HAP-1 (cell line): ENCODE data around the gene IL6R.

Source experiments
- DNase-seq, 2 experiments: peaks; one replicate each; pipeline ENCODE4 v3.0.0-alpha.2; 2016 to 2020; ENCODE audit warnings: low spot score in 2 of 2
- H3K27me3 ChIP-seq: fragments of 250-450 bp; sonication (Bioruptor Pico); 2 replicates; pipeline ENCODE4 v1.5.1; 2020; ENCODE audit warnings: low read depth, mild to moderate bottlenecking, moderate library complexity
- H3K36me3 ChIP-seq: fragments of 250-450 bp; sonication (Bioruptor Pico); replicated peaks from 2 replicates; pipeline ENCODE4 v1.5.1; 2020; ENCODE audit warnings: mild to moderate bottlenecking
- H3K4me1 ChIP-seq: fragments of 250-450 bp; sonication (Bioruptor Pico); 2 replicates; pipeline ENCODE4 v1.5.1; 2020; ENCODE audit warnings: mild to moderate bottlenecking
- H3K4me3 ChIP-seq: fragments of 250-450 bp; sonication (Bioruptor Pico); 2 replicates; pipeline ENCODE4 v1.5.1; 2020; ENCODE audit warnings: mild to moderate bottlenecking, moderate library complexity
- H3K9me3 ChIP-seq: fragments of 250-450 bp; sonication (Bioruptor Pico); 2 replicates; pipeline ENCODE4 v1.5.1; 2020; ENCODE audit warnings: mild to moderate bottlenecking, moderate library complexity
- in situ Hi-C: fragments of 300-500 bp; cut with MboI; formaldehyde crosslinking; loops from 3 replicates; pipeline ENCODE4 v1.14.3; 2020; ENCODE audit warnings: low sequenced_read_pairs, inconsistent platforms, mixed read lengths

The IL6R gene

GRCh38 chr1:154400381-154400801 is 4.8 kb upstream of the IL6R start:
- Histone ChIP-seq H3K9me3 (no peaks in the 10 kb centered on the region), H3K36me3 (no peaks in the 10 kb centered on the region), H3K4me3 (no peak overlapping the region), H3K27me3 (peaks cover 5% of the 10 kb centered on the region; the same call in 1 of the 2 replicates), H3K4me1 (no peaks in the 10 kb centered on the region; the same call in 1 of the 2 replicates)
- in situ Hi-C loops = no loop called here
- no peak for DNase-seq

GRCh38 chr1:154402409-154402921 is 2.7 kb upstream of the IL6R start:
- Histone ChIP-seq H3K4me3 (no peak overlapping the region), H3K4me1 (no peaks in the 10 kb centered on the region; the same call in 1 of the 2 replicates), H3K36me3 (no peaks in the 10 kb centered on the region), H3K27me3 (peaks cover 5% of the 10 kb centered on the region; the same call in 1 of the 2 replicates), H3K9me3 (no peaks in the 10 kb centered on the region)
- in situ Hi-C loops = no loop called here
- DNase-seq = no peak

- no peak overlapping the region for H3K4me3 ChIP-seq
- H3K4me1 ChIP-seq = no peaks in the 10 kb centered on the region; the same call in 1 of the 2 replicates
- H3K27me3 ChIP-seq = peaks cover 5% of the 10 kb centered on the region; the same call in 1 of the 2 replicates
- DNase-seq = no peak
- in situ Hi-C loops = no loop called here
- no peaks in the 10 kb centered on the region for H3K9me3 ChIP-seq
- H3K36me3 ChIP-seq = no peaks in the 10 kb centered on the region
Observed at GRCh38 chr1:154403261-154403943, 1.7 kb upstream of the IL6R start.

- in situ Hi-C loops = no loop called here
- peaks cover 5% of the 10 kb centered on the region; the same call in 1 of the 2 replicates for H3K27me3 ChIP-seq
Observed at GRCh38 chr1:154403983-154404382, 1.2 kb upstream of the IL6R start.

GRCh38 chr1:154404511-154404931 is 622 bp upstream of the IL6R start:
- H3K27me3 ChIP-seq = peaks cover 5% of the 10 kb centered on the region; the same call in 1 of the 2 replicates
- DNase-seq = no peak
- H3K4me3 ChIP-seq = peak overlapping the region; percentile 38
- no peaks in the 10 kb centered on the region for H3K9me3 ChIP-seq
- H3K36me3 ChIP-seq = no peaks in the 10 kb centered on the region
- in situ Hi-C loops = no loop called here
- no peaks in the 10 kb centered on the region; the same call in 1 of the 2 replicates for H3K4me1 ChIP-seq

More at GRCh38 chr1:154403983-154404382, 1.2 kb upstream of the IL6R start:
- Histone ChIP-seq H3K36me3 (no peaks in the 10 kb centered on the region), H3K9me3 (no peaks in the 10 kb centered on the region), H3K4me3 (no peak overlapping the region), H3K4me1 (no peaks in the 10 kb centered on the region; the same call in 1 of the 2 replicates)
- DNase-seq = no peak

- no peaks in the 10 kb centered on the region for H3K9me3 ChIP-seq
- H3K36me3 ChIP-seq = no peaks in the 10 kb centered on the region
- peak overlapping the region; percentile 38 for H3K4me3 ChIP-seq
- peak in 1 of 2 experiments; percentile 71 for DNase-seq
- peaks cover 5% of the 10 kb centered on the region; the same call in 1 of the 2 replicates for H3K27me3 ChIP-seq
- no peaks in the 10 kb centered on the region; the same call in 1 of the 2 replicates for H3K4me1 ChIP-seq
- in situ Hi-C loops = no loop called here
Observed at GRCh38 chr1:154405747-154406571, 816 bp downstream of the IL6R start.

GRCh38 chr1:154406572-154406879 is 1.4 kb downstream of the IL6R start:
- Histone ChIP-seq H3K27me3 (peaks cover 5% of the 10 kb centered on the region; the same call in 1 of the 2 replicates), H3K36me3 (no peaks in the 10 kb centered on the region), H3K4me3 (no peak overlapping the region), H3K4me1 (no peaks in the 10 kb centered on the region; the same call in 1 of the 2 replicates), H3K9me3 (no peaks in the 10 kb centered on the region)
- DNase-seq = no peak
- in situ Hi-C loops = no loop called here

GRCh38 chr1:154406886-154407197 is 1.7 kb downstream of the IL6R start:
- no peak for DNase-seq
- H3K9me3 ChIP-seq = no peaks in the 10 kb centered on the region
- H3K4me1 ChIP-seq = no peaks in the 10 kb centered on the region; the same call in 1 of the 2 replicates
- H3K36me3 ChIP-seq = no peaks in the 10 kb centered on the region
- H3K4me3 ChIP-seq = no peak overlapping the region
- H3K27me3 ChIP-seq = peaks cover 5% of the 10 kb centered on the region; the same call in 1 of the 2 replicates
- in situ Hi-C loops = no loop called here

GRCh38 chr1:154407198-154408091 is 2.3 kb downstream of the IL6R start:
- H3K4me3 ChIP-seq = no peak overlapping the region
- in situ Hi-C loops = no loop called here
- no peaks in the 10 kb centered on the region; the same call in 1 of the 2 replicates for H3K4me1 ChIP-seq
- peaks cover 5% of the 10 kb centered on the region; the same call in 1 of the 2 replicates for H3K27me3 ChIP-seq
- no peaks in the 10 kb centered on the region for H3K36me3 ChIP-seq
- DNase-seq = no peak
- H3K9me3 ChIP-seq = no peaks in the 10 kb centered on the region

- Histone ChIP-seq H3K4me3 (no peak overlapping the region), H3K27me3 (peaks cover 5% of the 10 kb centered on the region; the same call in 1 of the 2 replicates), H3K36me3 (no peaks in the 10 kb centered on the region), H3K4me1 (peaks cover 3% of the 10 kb centered on the region), H3K9me3 (no peaks in the 10 kb centered on the region)
- in situ Hi-C loops = no loop called here
- DNase-seq = no peak
Observed at GRCh38 chr1:154408174-154408777, 3.1 kb downstream of the IL6R start.

GRCh38 chr1:154410185-154410827 is 5.2 kb downstream of the IL6R start:
- Histone ChIP-seq H3K4me1 (peaks cover 5% of the 10 kb centered on the region), H3K27me3 (no peaks in the 10 kb centered on the region), H3K36me3 (no peaks in the 10 kb centered on the region), H3K4me3 (no peak overlapping the region), H3K9me3 (no peaks in the 10 kb centered on the region)
- no peak for DNase-seq
- in situ Hi-C loops = no loop called here

- H3K36me3 ChIP-seq = no peaks in the 10 kb centered on the region
- H3K9me3 ChIP-seq = no peaks in the 10 kb centered on the region
- peaks cover 5% of the 10 kb centered on the region for H3K4me1 ChIP-seq
- DNase-seq = no peak
- in situ Hi-C loops = no loop called here
- no peak overlapping the region for H3K4me3 ChIP-seq
- H3K27me3 ChIP-seq = no peaks in the 10 kb centered on the region
Observed at GRCh38 chr1:154411525-154411924, 6.4 kb downstream of the IL6R start.
